ENCODE data around the gene NKPD1.
"Not testable (repeated sequence)": the region's sequence is repeated elsewhere in the genome, so short reads cannot be mapped to it uniquely, and the experiment has no call there.

Gene NKPD1

GRCh38 chr19:45121827-45122345 lies 38.9 kb downstream of the NKPD1 start:
- no peaks in the 10 kb centered on the region for H3K27me3 ChIP-seq (replicated peaks; ENCODE audit: control insufficient read depth, insufficient read depth, low read length)
- no peak for DNase-seq (ENCODE audit: extremely low read depth, insufficient read length)
- no peak overlapping the region for H3K4me3 ChIP-seq (replicated peaks; ENCODE audit: low read depth, low read length)
- TF ChIP-seq CTCF (IDR thresholded peaks at IDR 0.05; ENCODE audit: insufficient read depth, low read length, poor library complexity, severe bottlenecking), result no peak
- H3K36me3 ChIP-seq (ENCODE audit: control insufficient read depth, insufficient read depth, low read length), result peaks cover 2% of the 10 kb centered on the region; the same call in 1 of the 2 replicates

- DNase-seq (ENCODE audit: extremely low read depth, insufficient read length), result no peak
- Histone ChIP-seq H3K36me3 (ENCODE audit: control insufficient read depth, insufficient read depth, low read length) (no peaks in the 10 kb centered on the region), H3K4me3 (replicated peaks; ENCODE audit: low read depth, low read length) (no peak overlapping the region), H3K27me3 (replicated peaks; ENCODE audit: control insufficient read depth, insufficient read depth, low read length) (no peaks in the 10 kb centered on the region)
- TF ChIP-seq CTCF (IDR thresholded peaks at IDR 0.05; ENCODE audit: insufficient read depth, low read length, poor library complexity, severe bottlenecking), result no peak
Measured at GRCh38 chr19:45119582-45119981, 41.2 kb downstream of the NKPD1 start.

- H3K4me3 ChIP-seq (replicated peaks; ENCODE audit: low read depth, low read length), result peak overlapping the region; percentile 26
- not testable (repeated sequence) for H3K36me3 ChIP-seq (ENCODE audit: control insufficient read depth, insufficient read depth, low read length); H3K27me3 ChIP-seq (replicated peaks; ENCODE audit: control insufficient read depth, insufficient read depth, low read length)
- DNase-seq (ENCODE audit: extremely low read depth, insufficient read length), result peak; percentile 70
Measured at GRCh38 chr19:45118591-45119355, 42.0 kb downstream of the NKPD1 start.

- Histone ChIP-seq H3K27me3 (replicated peaks; ENCODE audit: control insufficient read depth, insufficient read depth, low read length) (no peaks in the 10 kb centered on the region), H3K4me3 (replicated peaks; ENCODE audit: low read depth, low read length) (no peak overlapping the region), H3K36me3 (ENCODE audit: control insufficient read depth, insufficient read depth, low read length) (no peaks in the 10 kb centered on the region; the same call in 1 of the 2 replicates)
- no peak for TF ChIP-seq CTCF (IDR thresholded peaks at IDR 0.05; ENCODE audit: insufficient read depth, low read length, poor library complexity, severe bottlenecking)
- no peak for DNase-seq (ENCODE audit: extremely low read depth, insufficient read length)
Measured at GRCh38 chr19:45118106-45118505, 42.7 kb downstream of the NKPD1 start.

GRCh38 chr19:45117671-45118070 lies 43.1 kb downstream of the NKPD1 start:
- TF ChIP-seq CTCF (IDR thresholded peaks at IDR 0.05; ENCODE audit: insufficient read depth, low read length, poor library complexity, severe bottlenecking), result no peak
- Histone ChIP-seq H3K4me3 (replicated peaks; ENCODE audit: low read depth, low read length) (no peak overlapping the region), H3K36me3 (ENCODE audit: control insufficient read depth, insufficient read depth, low read length) (no peaks in the 10 kb centered on the region; the same call in 1 of the 2 replicates), H3K27me3 (replicated peaks; ENCODE audit: control insufficient read depth, insufficient read depth, low read length) (no peaks in the 10 kb centered on the region)
- no peak for DNase-seq (ENCODE audit: extremely low read depth, insufficient read length)

- Histone ChIP-seq H3K27me3 (replicated peaks; ENCODE audit: control insufficient read depth, insufficient read depth, low read length) (no peaks in the 10 kb centered on the region), H3K36me3 (ENCODE audit: control insufficient read depth, insufficient read depth, low read length) (no peaks in the 10 kb centered on the region; the same call in 1 of the 2 replicates), H3K4me3 (replicated peaks; ENCODE audit: low read depth, low read length) (no peak overlapping the region)
- no peak for TF ChIP-seq CTCF (IDR thresholded peaks at IDR 0.05; ENCODE audit: insufficient read depth, low read length, poor library complexity, severe bottlenecking)
- peak; percentile 78 for DNase-seq (ENCODE audit: extremely low read depth, insufficient read length)
Measured at GRCh38 chr19:45117167-45117594, 43.6 kb downstream of the NKPD1 start.

Measured in GM06990 (cell line).